WI38 (cell line): ENCODE measurements around the gene PLEKHA6.
"Not testable (repeated sequence)": the region's sequence is repeated elsewhere in the genome, so short reads cannot be mapped to it uniquely, and the experiment has no call there.

Source experiments
- H3K4me3 ChIP-seq: 2 replicates; pipeline ENCODE4 v1.5.1; 2011; ENCODE audit warnings: low read depth, mild to moderate bottlenecking, control low read depth, low read length
- CTCF ChIP-seq: IDR thresholded peaks from 2 replicates; pipeline ENCODE4 v1.5.1; 2012; ENCODE audit warnings: low read depth, mild to moderate bottlenecking, control low read depth, low read length

PLEKHA6 gene

GRCh38 chr1:204249736-204250427 lies 109.8 kb downstream of the PLEKHA6 start:
- no peak overlapping the region for H3K4me3 ChIP-seq
- TF ChIP-seq CTCF: no peak

- no peak for TF ChIP-seq CTCF
- no peak overlapping the region for H3K4me3 ChIP-seq
Observed at GRCh38 chr1:204248954-204249353, 110.8 kb downstream of the PLEKHA6 start.

- TF ChIP-seq CTCF: no peak
- H3K4me3 ChIP-seq: no peak overlapping the region
Observed at GRCh38 chr1:204246876-204247275, 112.9 kb downstream of the PLEKHA6 start.

GRCh38 chr1:204242920-204243319 lies 116.8 kb downstream of the PLEKHA6 start:
- H3K4me3 ChIP-seq: no peak overlapping the region
- TF ChIP-seq CTCF: no peak

- TF ChIP-seq CTCF: no peak
- no peak overlapping the region for H3K4me3 ChIP-seq
Observed at GRCh38 chr1:204241914-204242313, 117.8 kb downstream of the PLEKHA6 start.

GRCh38 chr1:204241050-204241449 lies 118.7 kb downstream of the PLEKHA6 start:
- no peak for TF ChIP-seq CTCF
- no peak overlapping the region for H3K4me3 ChIP-seq

GRCh38 chr1:204240233-204240632 lies 119.5 kb downstream of the PLEKHA6 start:
- no peak overlapping the region for H3K4me3 ChIP-seq
- no peak for TF ChIP-seq CTCF

- H3K4me3 ChIP-seq: not testable (repeated sequence)
Observed at GRCh38 chr1:204239401-204239800, 120.3 kb downstream of the PLEKHA6 start.

- not testable (repeated sequence) for H3K4me3 ChIP-seq
Observed at GRCh38 chr1:204238520-204238919, 121.2 kb downstream of the PLEKHA6 start.

GRCh38 chr1:204237515-204237914 lies 122.2 kb downstream of the PLEKHA6 start:
- not testable (repeated sequence) for H3K4me3 ChIP-seq
